NK-92 treated with Interleukin-12 subunit alpha and Interleukin-12 subunit beta, amount 100 ng/mL, for 24 hours (cell line): ENCODE data around the gene ZNF398.
"Not testable (repeated sequence)": the region's sequence is repeated elsewhere in the genome, so short reads cannot be mapped to it uniquely, and the experiment has no call there.

ENCODE experiments used
- DNase-seq: peaks from one replicate; lab custom pipeline; 2025; lab: John Stamatoyannopoulos, UW

The ZNF398 gene

GRCh38 chr7:149225656-149226055 lies 78.4 kb downstream of the ZNF398 start:
- no peak for DNase-seq

- not testable (repeated sequence) for DNase-seq
These were observed 79.1 kb downstream of the ZNF398 start for GRCh38 chr7:149226366-149226765.

- DNase-seq, result no peak
These were observed 79.7 kb downstream of the ZNF398 start for GRCh38 chr7:149226840-149227494.

- DNase-seq, result no peak
These were observed 81.7 kb downstream of the ZNF398 start for GRCh38 chr7:149228831-149229471.

- no peak for DNase-seq
These were observed 82.3 kb downstream of the ZNF398 start for GRCh38 chr7:149229526-149229925.

- DNase-seq, result no peak
These were observed 85.1 kb downstream of the ZNF398 start for GRCh38 chr7:149232362-149232761.
